K562 (cell line): ENCODE results near the gene EXT2. TPM values are rescaled to one million over a fixed set of nuclear protein-coding genes. Genes with fewer than 3 reads are reported as not detected.

Experiments used
- ATAC-seq: fragments of 200-7000 bp; cut with Tn5 transposase; 3 replicates; pipeline ENCODE4 v1.9.1; 2020; ENCODE audit warnings: moderate library complexity
- BruUV-seq: library from RNA; stranded (reverse); fragments of 400-500 nt; replicated peaks from 2 replicates; lab custom pipeline; 2021; lab: Mats Ljungman, UMichigan
- CTCF ChIA-PET: fragments of 300-600 bp; formaldehyde crosslinking; extraction: SDS; loops from one replicate; lab custom pipeline; 2021; ENCODE audit warnings: low intra/inter-chr PET ratio; lab: Yijun Ruan, JAX
- POLR2A ChIA-PET: fragments of 300-600, 350-650 bp; sonication (Branson Sonifier 250); formaldehyde crosslinking; extraction: SDS; loops from one replicate; lab custom pipeline; 2021; ENCODE audit warnings: antibody characterized with exemption, inconsistent platforms; lab: Yijun Ruan, JAX
- DNase-seq, 4 experiments: peaks; one replicate each; pipeline versions ENCODE4 v3.0.0 to v3.0.0-alpha.2; 2011 to 2018; ENCODE audit warnings: low spot score in 3 of 4, mixed read lengths in 3 of 4; ENCODE audit errors: extremely low read depth in 1 of 4
- FAIRE-seq: peaks from 2 replicates; lab custom pipeline; 2011; peaks lifted over from hg19 to GRCh38; lab: Jason Lieb, UNC
- H2AFZ ChIP-seq: 2 replicates; pipeline ENCODE4 v1.6.0; 2011; ENCODE audit warnings: low read depth, low read length, control low read depth, inconsistent platforms
- H3K27ac ChIP-seq: fragments of 200-600 bp; 3 replicates; pipeline ENCODE4 v1.8.0; 2011; ENCODE audit warnings: low read depth, mild to moderate bottlenecking, control low read depth, inconsistent platforms, low read length, moderate library complexity, mixed read lengths; ENCODE audit errors: extremely low read depth
- H3K27me3 ChIP-seq, 2 experiments: fragments of 300-600 bp in 1 of 2; 2 replicates in 1 of 2; 3 replicates in 1 of 2; pipeline versions ENCODE4 v1.6.0 to v1.8.0; 2011; ENCODE audit warnings: inconsistent platforms in 2 of 2, low read length in 2 of 2, mild to moderate bottlenecking in 1 of 2, mixed read lengths in 1 of 2, moderate library complexity in 1 of 2; ENCODE audit not compliant: control insufficient read depth in 2 of 2, insufficient read depth in 2 of 2
- H3K36me3 ChIP-seq: fragments of 300-600 bp; 3 replicates; pipeline ENCODE4 v1.8.0; 2011; ENCODE audit warnings: mild to moderate bottlenecking, low read length, inconsistent platforms; ENCODE audit not compliant: control insufficient read depth, insufficient read depth
- H3K4me1 ChIP-seq, 2 experiments: fragments of 200-600 bp in 1 of 2; replicated peaks in 1 of 2; 2 replicates in 1 of 2; 3 replicates in 1 of 2; pipeline versions ENCODE4 v1.5.1 to v1.8.0; 2011; ENCODE audit warnings: inconsistent platforms in 2 of 2, low read length in 2 of 2, mild to moderate bottlenecking in 1 of 2, mixed read lengths in 1 of 2, moderate library complexity in 1 of 2; ENCODE audit not compliant: control insufficient read depth in 2 of 2, insufficient read depth in 2 of 2
- H3K4me2 ChIP-seq: 2 replicates; pipeline ENCODE4 v1.6.1; 2011; ENCODE audit warnings: low read length, control low read depth, inconsistent platforms, mixed read lengths; ENCODE audit not compliant: insufficient read depth
- H3K4me3 ChIP-seq: fragments of 200-600 bp; sonication (generic), shearing (Covaris generic); 2 replicates; pipeline ENCODE4 v1.5.1; 2016; ENCODE audit warnings: control low read depth, inconsistent platforms
- H3K79me2 ChIP-seq: fragments of 200-600 bp; 3 replicates; pipeline ENCODE4 v1.8.0; 2011; ENCODE audit warnings: low read length, inconsistent platforms; ENCODE audit not compliant: control insufficient read depth, insufficient read depth
- H3K9ac ChIP-seq, 2 experiments: 2 replicates each; pipeline versions ENCODE4 v1.6.0 to v1.6.1; 2011; ENCODE audit warnings: low read depth in 2 of 2, low read length in 2 of 2, control low read depth in 1 of 2, inconsistent platforms in 1 of 2, mild to moderate bottlenecking in 1 of 2, mixed read lengths in 1 of 2; ENCODE audit not compliant: insufficient read depth in 1 of 2
- H3K9me1 ChIP-seq: one replicate; pipeline ENCODE4 v1.6.0; 2011; ENCODE audit warnings: inconsistent platforms, mild to moderate bottlenecking, low read length, moderate library complexity; ENCODE audit not compliant: control insufficient read depth, insufficient read depth
- H3K9me3 ChIP-seq: replicated peaks from 2 replicates; pipeline ENCODE4 v1.5.1; 2011; ENCODE audit warnings: low read depth, low read length, inconsistent platforms; ENCODE audit not compliant: control insufficient read depth, insufficient read depth
- H4K20me1 ChIP-seq: replicated peaks from 2 replicates; pipeline ENCODE4 v1.6.1; 2011; ENCODE audit warnings: low read length, inconsistent platforms, mixed read lengths; ENCODE audit not compliant: control insufficient read depth, insufficient read depth
- ARID2 ChIP-seq: fragments of 450-650 bp; IDR thresholded peaks from 2 replicates; pipeline ENCODE4 v1.6.1; 2017; ENCODE audit warnings: antibody characterized with exemption, mild to moderate bottlenecking
- CBFA2T3 ChIP-seq: fragments of 450-650 bp; IDR thresholded peaks from 2 replicates; pipeline ENCODE4 v1.6.1; 2017
- CTCFL ChIP-seq: IDR thresholded peaks from 2 replicates; pipeline ENCODE4 v1.6.1; 2011; ENCODE audit warnings: borderline replicate concordance, low read depth, mild to moderate bottlenecking, moderate library complexity, low read length; ENCODE audit not compliant: insufficient read depth, poor library complexity, severe bottlenecking
- CUX1 ChIP-seq: fragments of 200-800 bp; sonication (Bioruptor generic); IDR thresholded peaks from 2 replicates; pipeline ENCODE4 v1.6.1; 2016; ENCODE audit warnings: missing genetic modification characterization, missing compliant biosample characterization
- DPF2 ChIP-seq: fragments of 450-650 bp; IDR thresholded peaks from 2 replicates; pipeline ENCODE4 v1.6.1; 2016
- FOXP1 ChIP-seq: sonication (generic); formaldehyde crosslinking; IDR thresholded peaks from 2 replicates; pipeline ENCODE4 v1.8.0; 2022; ENCODE audit warnings: mild to moderate bottlenecking, missing genetic modification reagents
- HOMEZ ChIP-seq: fragments of 250-450 bp; sonication (Bioruptor Pico); IDR thresholded peaks from 2 replicates; pipeline ENCODE4 v1.4.0; 2020; ENCODE audit warnings: mild to moderate bottlenecking, moderate library complexity
- PHF21A ChIP-seq: fragments of 450-650 bp; IDR thresholded peaks from 2 replicates; pipeline ENCODE4 v1.6.1; 2017; ENCODE audit warnings: low read depth, borderline replicate concordance
- RHOXF2B ChIP-seq: fragments of 250-450 bp; sonication (Bioruptor Pico); conservative IDR thresholded peaks from 2 replicates; pipeline ENCODE4 v1.5.1; 2021
- SNIP1 ChIP-seq: fragments of 450-650 bp; IDR thresholded peaks from 2 replicates; pipeline ENCODE4 v1.7.1; 2017; ENCODE audit warnings: low read depth, mild to moderate bottlenecking
- ZBTB9 ChIP-seq: fragments of 450-650 bp; formaldehyde crosslinking; IDR thresholded peaks from 2 replicates; pipeline ENCODE4 v1.4.0; 2020; ENCODE audit warnings: mild to moderate bottlenecking, moderate library complexity
- ZNF217 ChIP-seq: sonication (generic); formaldehyde crosslinking; IDR thresholded peaks from 2 replicates; pipeline ENCODE4 v1.8.0; 2022; ENCODE audit warnings: mild to moderate bottlenecking, missing genetic modification reagents
- ZNF347 ChIP-seq: fragments of 450-650 bp; formaldehyde crosslinking; IDR thresholded peaks from 2 replicates; pipeline ENCODE4 v1.4.0; 2020; ENCODE audit warnings: low read depth, mild to moderate bottlenecking, moderate library complexity
- WGBS: fragments of 100-300 bp; shearing (Covaris generic); methylation state at CpG from one replicate; pipeline ENCODE4 v1.1.6; 2016; ENCODE audit warnings: low coverage, mixed read lengths; ENCODE audit not compliant: insufficient coverage; ENCODE audit errors: missing lambda C conversion rate; 5-methylcytosine and 5-hydroxymethylcytosine counted together
- in situ Hi-C: fragments of 300-500 bp; cut with MboI; formaldehyde crosslinking; loops from 4 replicates; pipeline ENCODE4 v1.15.0; 2018; ENCODE audit warnings: inconsistent platforms, mixed read lengths
- intact Hi-C: fragments of 100-400 bp; cut with micrococcal nuclease; formaldehyde crosslinking; loops from 2 replicates; pipeline ENCODE4 v1.14.2; 2022
- polyA plus RNA-seq, 8 experiments: library from polyadenylated mRNA; depleted of rRNA in 4 of 8; stranded (reverse) in 5 of 8; unstranded in 3 of 8; fragments of >200 nt; fragmentation: Nextera tagmentation in 2 of 8; fragmentation: Illumina TruSeq in 1 of 8; extraction: Ambion mirVana in 2 of 8; extraction: Trizol in 1 of 8; gene quantifications; 2 replicates each; pipeline versions ENCODE4 v1.2.1 to v1.2.3, GENCODE V29; 2011 to 2014; ENCODE audit warnings: inconsistent platforms in 1 of 8, missing spikeins in 1 of 8
- total RNA-seq, 7 experiments: library from RNA; depleted of rRNA in 6 of 7; stranded (reverse); fragments of >200 nt in 6 of 7; fragmentation: Illumina TruSeq in 2 of 7; extraction: Trizol in 2 of 7; gene quantifications; 2 replicates each; pipeline versions ENCODE4 v1.2.1 to v1.2.3, GENCODE V29; 2011 to 2021; ENCODE audit warnings: low replicate concordance in 1 of 7

Gene EXT2
- total and polyA plus RNA-seq, 9 of the 15 experiments (the other 6 are each of a cell fraction or from before 2014, with no cell fraction given) = 7.5 to 52.1 (median 38.1) TPM

DNA sequence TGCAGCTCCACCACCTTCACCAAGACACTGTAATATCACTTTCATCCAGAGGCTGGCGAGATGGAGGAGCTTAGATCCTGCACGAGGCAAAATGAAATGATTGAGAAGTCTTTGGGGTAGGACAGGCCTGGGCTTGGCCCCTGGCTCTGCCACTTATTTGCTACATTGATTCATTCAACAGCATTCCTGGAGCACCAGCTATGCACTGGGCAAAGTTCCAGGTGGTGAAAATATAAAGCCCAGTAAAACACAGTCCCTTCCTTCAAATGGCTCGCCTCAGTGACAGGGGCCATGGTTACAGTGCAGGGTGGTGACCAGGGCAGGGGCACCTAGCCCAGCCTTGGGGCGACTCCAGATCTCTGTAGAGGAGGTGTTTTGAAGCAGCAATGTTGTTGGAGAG, 194.7 kb downstream of the EXT2 start:
- Histone ChIP-seq H3K4me2 (no peak overlapping the region), H2AFZ (no peak overlapping the region), H3K79me2 (no peaks in the 10 kb centered on the region), H3K4me3 (no peak overlapping the region), H3K27me3 (peaks cover 0 to 10% of the 10 kb centered on the region in 2 experiments; a peak in 2 of 5 replicates), H3K4me1 (peaks cover 2 to 4% of the 10 kb centered on the region in 2 experiments; a peak in 4 of 5 replicates), H3K36me3 (no peaks in the 10 kb centered on the region), H3K9me1 (no peaks in the 10 kb centered on the region), H4K20me1 (no peaks in the 10 kb centered on the region), H3K27ac (no peak overlapping the region), H3K9me3 (no peaks in the 10 kb centered on the region), H3K9ac (no peak overlapping the region)
- intact Hi-C loops = no loop called here
- DNase-seq (no peak), FAIRE-seq (no peak), ATAC-seq (no peak)
- CTCF ChIA-PET = no interaction called here
- no peak for TF ChIP-seq RHOXF2B (CRISPR knock-in tag)
- no peak for TF ChIP-seq CTCFL
- no peak for TF ChIP-seq FOXP1 (CRISPR knock-in tag)
- TF ChIP-seq CUX1 (CRISPR knock-in tag) = no peak
- TF ChIP-seq ARID2 = no peak
- TF ChIP-seq PHF21A = no peak
- no peak for TF ChIP-seq DPF2
- no peak for TF ChIP-seq ZBTB9 (CRISPR knock-in tag)
- no peak for TF ChIP-seq ZNF217
- TF ChIP-seq CBFA2T3 = no peak
- TF ChIP-seq SNIP1 = no peak
- no peak for TF ChIP-seq HOMEZ (CRISPR knock-in tag)
- no peak for TF ChIP-seq ZNF347
- WGBS = 19% methylated on average over 4 of the region's 4 CpGs
- in situ Hi-C loops = no loop called here
- POLR2A ChIA-PET = interaction anchor here (1.5 kb wide), 1 partner anchor 11 kb away, joined by 5 read pairs; no protein-coding TSS in a partner anchor
- BruUV-seq = no TSS peak
